Fibroblast of lung (primary cell): ENCODE measurements around the gene IGF2.

Experiments used
- CTCF ChIP-seq, 2 donors: IDR thresholded peaks in 1 of 2; conservative IDR thresholded peaks in 1 of 2; 1 replicate in 1 of 2; 2 replicates in 1 of 2; pipeline ENCODE4 v1.5.1; 2011 to 2012; ENCODE audit warnings: low read length in 2 of 2, control low read depth in 1 of 2, inconsistent platforms in 1 of 2, low read depth in 1 of 2, mild to moderate bottlenecking in 1 of 2
- EZH2 ChIP-seq: IDR thresholded peaks from 2 replicates; pipeline ENCODE4 v1.5.1; 2012; ENCODE audit warnings: low read length, control low read depth, mild to moderate bottlenecking; ENCODE audit errors: missing control alignments

GRCh38 chr11:2118677-2119076 is 20.5 kb downstream of the IGF2 start:
- TF ChIP-seq EZH2 = no peak
- TF ChIP-seq CTCF (conservative IDR thresholded peaks at IDR 0.05 in 1 of 2, IDR thresholded peaks at IDR 0.05 in 1 of 2; ENCODE audit: low read depth in 1 of 2, low read length in 2 of 2) = no peak
